B cell (primary cell): ENCODE results near the gene KRT77.

Source experiments
- CTCF ChIP-seq: fragments of 200-600 bp; IDR thresholded peaks from one replicate; pipeline ENCODE4 v1.8.0; 2022; ENCODE audit warnings: antibody characterized with exemption, mild to moderate bottlenecking
- EZH2 ChIP-seq: IDR thresholded peaks from 2 replicates; pipeline ENCODE4 v1.6.1; 2012; ENCODE audit warnings: borderline replicate concordance, low read depth, mild to moderate bottlenecking, moderate library complexity, low read length; ENCODE audit not compliant: insufficient read depth, poor library complexity, severe bottlenecking

- TF ChIP-seq CTCF, result no peak
- no peak for TF ChIP-seq EZH2
These were observed 27.2 kb downstream of the KRT77 start for GRCh38 chr12:52676163-52676562.
